Duodenal mucosa (tissue), 2 donors: Measurements from ENCODE around the gene CEP250.

Experiments used
- H3K27ac ChIP-seq: one replicate; pipeline ENCODE4 v1.7.0; 2013; ENCODE audit warnings: low read depth, low read length
- H3K27me3 ChIP-seq, 2 donors: one replicate each; pipeline ENCODE4 v1.7.0; 2013; ENCODE audit warnings: low read length in 2 of 2, control low read depth in 1 of 2; ENCODE audit not compliant: insufficient read depth in 2 of 2, control insufficient read depth in 1 of 2
- H3K36me3 ChIP-seq, 2 donors: one replicate each; pipeline ENCODE4 v1.7.0; 2013; ENCODE audit warnings: low read length in 2 of 2, control low read depth in 1 of 2; ENCODE audit not compliant: insufficient read depth in 2 of 2, control insufficient read depth in 1 of 2
- H3K4me1 ChIP-seq, 2 donors: one replicate each; pipeline ENCODE4 v1.7.0; 2013; ENCODE audit warnings: low read length in 2 of 2, control low read depth in 1 of 2; ENCODE audit not compliant: insufficient read depth in 2 of 2, control insufficient read depth in 1 of 2
- H3K4me3 ChIP-seq, 2 donors: one replicate each; pipeline ENCODE4 v1.7.0; 2013; ENCODE audit warnings: low read length in 2 of 2, low read depth in 1 of 2
- H3K9ac ChIP-seq, 2 donors: one replicate each; pipeline ENCODE4 v1.7.0; 2013; ENCODE audit warnings: low read length in 2 of 2, low read depth in 1 of 2
- H3K9me3 ChIP-seq, 2 donors: one replicate each; pipeline ENCODE4 v1.7.0; 2013; ENCODE audit warnings: low read length in 2 of 2, control low read depth in 1 of 2; ENCODE audit not compliant: control insufficient read depth in 1 of 2

CEP250 gene

DNA sequence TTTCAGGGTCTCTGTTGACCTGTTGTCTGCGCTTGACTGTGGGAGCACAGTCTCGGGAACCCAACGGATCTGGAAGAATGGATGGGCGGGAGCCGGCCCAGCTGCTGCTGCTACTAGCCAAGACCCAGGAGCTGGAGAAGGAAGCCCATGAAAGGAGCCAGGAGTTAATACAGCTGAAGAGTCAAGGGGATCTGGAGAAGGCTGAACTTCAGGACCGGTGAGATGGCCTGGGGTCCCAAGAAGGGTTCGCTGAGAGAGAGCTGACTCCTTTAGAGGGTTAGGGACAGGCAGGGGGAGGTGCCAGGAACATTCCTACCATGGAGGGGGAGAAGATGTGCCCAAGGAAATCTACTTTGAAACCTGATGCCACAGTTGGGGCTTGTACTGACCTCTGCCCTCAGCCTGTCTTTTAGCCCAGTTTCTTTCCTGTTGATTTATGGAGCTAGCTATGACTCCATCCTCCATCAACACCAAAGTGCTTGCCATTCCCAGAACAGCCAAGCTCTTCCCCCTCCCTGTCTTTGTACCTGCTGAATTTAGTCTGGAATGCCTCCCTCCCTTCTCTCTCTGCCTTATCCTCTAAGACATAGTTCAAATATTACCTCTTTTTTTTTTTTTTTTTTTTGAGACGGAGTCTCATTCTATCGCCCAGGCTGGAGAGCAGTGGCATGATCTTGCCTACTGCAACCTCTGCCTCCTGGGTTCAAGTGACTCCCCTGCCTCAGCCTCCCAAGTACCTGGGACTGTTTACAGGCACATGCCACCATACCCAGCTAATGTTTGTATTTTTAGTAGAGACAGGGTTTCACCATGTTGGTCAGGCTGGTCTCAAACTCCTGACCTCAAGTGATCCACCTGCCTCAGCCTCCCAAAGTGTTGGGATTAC, 12.2 kb downstream of the CEP250 start:
- no peak overlapping the region for H3K27ac ChIP-seq
- peaks cover 8 to 35% of the 10 kb centered on the region in 2 donors for H3K36me3 ChIP-seq
- H3K9ac ChIP-seq = no peak overlapping the region
- no peaks in the 10 kb centered on the region for H3K9me3 ChIP-seq
- H3K27me3 ChIP-seq = no peaks in the 10 kb centered on the region
- H3K4me1 ChIP-seq = peaks cover 0 to 3% of the 10 kb centered on the region in 2 donors
- H3K4me3 ChIP-seq = no peak overlapping the region

DNA sequence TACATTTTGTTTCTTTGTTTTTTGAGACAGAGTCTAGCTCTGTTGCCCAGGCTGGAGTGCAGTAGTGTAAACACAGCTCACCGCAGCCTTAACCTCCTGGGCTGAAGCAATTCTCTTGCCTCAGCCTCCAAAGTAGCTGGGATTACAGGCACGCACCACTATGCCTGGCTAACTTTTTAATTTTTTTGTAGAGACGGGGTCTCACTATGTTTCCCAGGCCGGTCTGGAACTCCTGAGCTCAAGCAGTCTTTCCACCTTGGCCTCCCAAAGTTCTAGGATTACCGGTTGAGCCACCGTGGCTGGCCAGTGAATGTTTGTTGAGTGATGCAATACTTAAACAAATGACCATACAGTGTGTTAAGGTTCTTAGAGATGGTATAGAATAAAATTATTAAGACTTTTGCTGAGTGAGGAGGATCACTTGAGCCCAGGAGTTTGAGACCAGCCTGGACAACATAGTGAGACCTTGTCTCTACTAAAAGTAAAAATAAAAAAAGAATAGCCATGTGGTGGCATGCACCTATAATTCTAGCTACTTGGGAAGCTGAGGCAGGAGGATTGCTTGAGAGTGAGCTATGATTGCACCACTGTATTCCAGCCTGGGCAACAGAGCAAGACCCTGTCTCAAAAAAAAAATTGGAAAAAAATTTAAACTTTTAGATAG, 13.4 kb downstream of the CEP250 start:
- Histone ChIP-seq H3K9ac (no peak overlapping the region), H3K27ac (no peak overlapping the region), H3K4me1 (no peaks in the 10 kb centered on the region), H3K9me3 (no peaks in the 10 kb centered on the region), H3K4me3 (no peak overlapping the region), H3K27me3 (no peaks in the 10 kb centered on the region), H3K36me3 (peaks cover 13 to 48% of the 10 kb centered on the region in 2 donors)

DNA sequence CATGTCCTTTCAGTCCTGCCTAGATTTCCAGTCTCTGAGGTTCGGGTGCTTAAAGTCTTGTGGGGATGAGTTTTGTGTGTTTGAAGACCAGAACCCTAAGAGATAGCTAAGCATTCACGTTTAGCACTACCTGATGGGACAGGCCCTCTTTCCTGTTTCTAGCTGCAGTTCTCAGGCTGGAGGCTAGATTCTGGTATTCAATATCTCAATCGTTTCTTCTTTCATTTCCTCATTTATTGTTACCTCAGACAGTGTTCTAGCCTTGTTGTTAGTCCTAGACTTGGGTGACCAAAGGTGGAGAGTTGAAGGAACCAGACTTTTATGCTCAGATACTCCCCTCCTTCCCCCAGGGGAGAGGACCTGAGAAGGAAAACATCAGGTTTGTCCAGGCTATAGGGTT, 16.8 kb downstream of the CEP250 start:
- H3K9me3 ChIP-seq = no peaks in the 10 kb centered on the region
- H3K4me3 ChIP-seq = no peak overlapping the region
- peaks cover 23 to 63% of the 10 kb centered on the region in 2 donors for H3K36me3 ChIP-seq
- peaks cover 0 to 3% of the 10 kb centered on the region in 2 donors for H3K4me1 ChIP-seq
- no peaks in the 10 kb centered on the region for H3K27me3 ChIP-seq
- H3K27ac ChIP-seq = no peak overlapping the region
- no peak overlapping the region for H3K9ac ChIP-seq

DNA sequence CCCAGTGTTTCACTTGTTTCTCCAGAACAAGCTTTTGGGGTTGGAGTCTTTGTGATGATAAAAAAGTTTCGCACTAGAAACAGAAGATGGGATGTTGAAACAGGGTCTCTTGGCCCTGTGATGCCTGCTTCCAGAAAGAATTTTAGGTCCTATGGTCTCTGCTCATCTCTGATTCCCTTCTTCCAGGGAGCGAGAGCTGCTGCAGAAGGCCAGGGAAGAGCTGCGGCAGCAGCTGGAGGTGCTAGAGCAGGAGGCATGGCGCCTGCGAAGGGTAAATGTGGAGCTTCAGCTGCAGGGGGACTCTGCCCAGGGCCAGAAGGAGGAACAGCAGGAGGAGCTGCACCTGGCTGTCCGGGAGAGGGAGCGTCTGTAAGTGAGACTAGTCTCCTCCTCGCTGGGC, 18.3 kb downstream of the CEP250 start:
- Histone ChIP-seq H3K4me3 (no peak overlapping the region), H3K36me3 (peaks cover 31 to 78% of the 10 kb centered on the region in 2 donors), H3K27me3 (no peaks in the 10 kb centered on the region), H3K9ac (peak overlapping the region in 1 of 2 donors; percentile 21), H3K4me1 (peaks cover 0 to 3% of the 10 kb centered on the region in 2 donors), H3K9me3 (no peaks in the 10 kb centered on the region), H3K27ac (no peak overlapping the region)

DNA sequence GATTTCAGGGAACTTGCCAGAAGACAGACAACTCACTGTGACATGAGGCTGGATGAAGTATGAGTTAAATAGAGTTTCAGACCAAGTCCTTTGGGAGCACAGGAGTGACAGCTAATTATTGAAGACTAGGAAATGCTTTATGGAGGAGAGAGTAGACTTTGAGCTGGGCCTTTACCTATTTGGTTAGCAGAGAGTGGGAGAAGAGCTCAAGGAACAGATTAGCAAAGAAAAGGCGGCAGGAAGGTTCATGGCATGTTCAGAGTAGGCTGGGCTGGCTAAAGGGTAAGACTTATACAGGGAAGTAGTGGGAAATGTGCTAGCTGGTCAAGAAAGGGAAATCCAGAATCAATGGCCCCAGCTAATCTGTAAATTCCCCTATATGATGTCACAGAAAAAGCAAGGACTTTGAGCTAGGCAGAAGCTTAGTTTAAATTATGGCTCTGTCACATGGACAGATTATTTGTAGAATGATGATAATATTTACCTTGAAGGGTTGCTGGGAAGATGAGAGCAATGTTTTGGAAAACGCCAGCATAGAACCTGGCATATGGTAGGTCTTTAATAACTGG, 19.0 kb downstream of the CEP250 start:
- Histone ChIP-seq H3K4me1 (peaks cover 0 to 3% of the 10 kb centered on the region in 2 donors), H3K27me3 (no peaks in the 10 kb centered on the region), H3K4me3 (no peak overlapping the region), H3K9me3 (no peaks in the 10 kb centered on the region), H3K9ac (no peak overlapping the region), H3K36me3 (peaks cover 38 to 83% of the 10 kb centered on the region in 2 donors), H3K27ac (no peak overlapping the region)

DNA sequence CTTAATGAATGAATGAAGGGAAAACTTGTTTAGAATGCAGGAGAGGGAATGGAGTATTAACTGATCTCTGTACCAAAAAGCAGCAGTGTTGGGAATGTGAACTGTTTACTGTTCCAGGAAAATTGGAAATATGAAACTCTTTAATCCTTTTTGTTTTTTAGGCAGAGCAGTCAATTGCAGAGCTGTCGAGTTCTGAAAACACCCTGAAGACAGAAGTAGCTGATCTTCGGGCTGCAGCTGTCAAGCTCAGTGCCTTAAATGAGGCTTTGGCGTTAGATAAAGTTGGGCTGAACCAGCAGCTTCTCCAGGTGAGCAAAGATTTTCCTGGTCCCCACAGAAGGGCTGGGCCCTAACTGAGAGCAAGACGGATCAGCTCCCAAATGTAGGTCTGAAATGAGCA, 20.9 kb downstream of the CEP250 start:
- Histone ChIP-seq H3K9me3 (no peaks in the 10 kb centered on the region), H3K27ac (no peak overlapping the region), H3K4me1 (peaks cover 0 to 3% of the 10 kb centered on the region in 2 donors), H3K9ac (no peak overlapping the region), H3K36me3 (peaks cover 46 to 77% of the 10 kb centered on the region in 2 donors), H3K4me3 (no peak overlapping the region), H3K27me3 (no peaks in the 10 kb centered on the region)

DNA sequence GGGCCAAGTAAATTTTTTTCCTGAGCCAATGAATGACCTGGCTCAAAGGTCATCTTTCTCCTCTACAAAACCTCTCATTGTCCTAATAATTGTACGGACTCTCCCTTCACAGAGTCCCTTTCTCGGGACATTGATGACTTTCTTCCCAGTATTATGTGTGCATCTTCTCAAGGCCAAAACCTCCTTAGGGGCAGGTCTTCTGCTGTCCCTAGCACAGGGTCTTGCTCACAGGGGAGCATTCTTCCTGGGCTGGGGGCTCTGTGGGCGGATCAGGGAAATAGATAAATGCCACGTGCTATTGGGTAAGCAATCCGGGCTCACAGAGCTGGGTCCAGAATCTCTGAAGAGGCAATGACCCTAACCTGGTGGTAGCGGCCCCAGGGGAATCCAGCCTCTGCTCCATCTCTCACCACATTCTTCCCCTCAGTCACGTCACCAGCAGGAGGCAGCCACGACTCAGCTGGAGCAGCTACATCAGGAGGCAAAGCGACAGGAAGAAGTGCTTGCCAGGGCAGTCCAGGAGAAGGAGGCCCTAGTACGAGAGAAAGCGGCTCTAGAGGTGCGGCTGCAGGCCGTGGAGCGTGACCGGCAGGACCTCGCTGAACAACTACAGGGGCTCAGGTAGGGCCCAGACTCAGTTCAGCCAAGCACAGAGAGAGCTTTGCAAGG, 23.5 kb downstream of the CEP250 start:
- Histone ChIP-seq H3K27ac (no peak overlapping the region), H3K4me3 (no peak overlapping the region), H3K9me3 (no peaks in the 10 kb centered on the region), H3K9ac (no peak overlapping the region), H3K36me3 (peaks cover 36 to 59% of the 10 kb centered on the region in 2 donors), H3K4me1 (peaks cover 0 to 3% of the 10 kb centered on the region in 2 donors), H3K27me3 (no peaks in the 10 kb centered on the region)

DNA sequence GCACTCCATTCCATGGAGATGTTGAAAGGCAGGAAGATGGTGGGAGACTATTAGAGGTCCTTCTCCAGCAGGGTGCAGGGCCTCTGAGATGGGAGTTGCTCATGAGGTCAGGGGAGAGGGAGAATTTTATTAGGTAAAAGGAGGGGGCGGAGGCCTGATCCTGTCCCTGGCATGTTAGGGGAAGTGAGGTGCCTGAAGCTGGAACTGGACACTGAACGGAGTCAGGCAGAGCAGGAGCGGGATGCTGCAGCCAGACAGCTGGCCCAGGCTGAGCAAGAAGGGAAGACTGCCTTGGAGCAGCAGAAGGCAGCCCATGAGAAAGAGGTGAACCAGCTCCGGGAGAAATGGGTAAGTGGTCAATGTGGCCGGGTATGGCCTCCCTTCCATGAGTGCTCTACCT, 24.4 kb downstream of the CEP250 start:
- Histone ChIP-seq H3K9ac (no peak overlapping the region), H3K36me3 (peaks cover 36 to 51% of the 10 kb centered on the region in 2 donors), H3K27me3 (no peaks in the 10 kb centered on the region), H3K9me3 (no peaks in the 10 kb centered on the region), H3K27ac (no peak overlapping the region), H3K4me3 (no peak overlapping the region), H3K4me1 (no peaks in the 10 kb centered on the region)

DNA sequence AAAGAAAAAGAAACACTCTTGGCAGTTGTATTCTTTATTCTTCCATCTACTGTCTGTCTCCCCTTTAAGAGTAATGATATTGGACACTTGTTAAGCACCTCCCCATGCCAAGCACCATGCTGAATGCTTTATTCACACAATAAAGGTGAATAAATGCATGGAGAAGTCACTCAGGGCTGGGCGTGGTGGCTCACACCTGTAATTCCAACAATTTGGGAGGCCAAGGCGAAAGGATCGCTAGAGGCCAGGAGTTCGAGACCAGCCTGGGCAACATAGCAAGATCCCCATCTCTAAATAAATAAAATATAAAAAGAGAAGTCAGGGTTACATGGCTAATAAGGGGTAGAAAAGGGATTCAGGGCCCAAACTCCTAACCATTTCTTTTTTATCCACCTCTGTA, 32.1 kb downstream of the CEP250 start:
- Histone ChIP-seq H3K9me3 (no peaks in the 10 kb centered on the region), H3K4me1 (peaks cover 6 to 7% of the 10 kb centered on the region in 2 donors), H3K4me3 (no peak overlapping the region), H3K36me3 (peaks cover 9 to 39% of the 10 kb centered on the region in 2 donors), H3K27me3 (no peaks in the 10 kb centered on the region), H3K27ac (no peak overlapping the region), H3K9ac (no peak overlapping the region)
